ENCODE measurements around the gene STC2.

Gene STC2

DNA sequence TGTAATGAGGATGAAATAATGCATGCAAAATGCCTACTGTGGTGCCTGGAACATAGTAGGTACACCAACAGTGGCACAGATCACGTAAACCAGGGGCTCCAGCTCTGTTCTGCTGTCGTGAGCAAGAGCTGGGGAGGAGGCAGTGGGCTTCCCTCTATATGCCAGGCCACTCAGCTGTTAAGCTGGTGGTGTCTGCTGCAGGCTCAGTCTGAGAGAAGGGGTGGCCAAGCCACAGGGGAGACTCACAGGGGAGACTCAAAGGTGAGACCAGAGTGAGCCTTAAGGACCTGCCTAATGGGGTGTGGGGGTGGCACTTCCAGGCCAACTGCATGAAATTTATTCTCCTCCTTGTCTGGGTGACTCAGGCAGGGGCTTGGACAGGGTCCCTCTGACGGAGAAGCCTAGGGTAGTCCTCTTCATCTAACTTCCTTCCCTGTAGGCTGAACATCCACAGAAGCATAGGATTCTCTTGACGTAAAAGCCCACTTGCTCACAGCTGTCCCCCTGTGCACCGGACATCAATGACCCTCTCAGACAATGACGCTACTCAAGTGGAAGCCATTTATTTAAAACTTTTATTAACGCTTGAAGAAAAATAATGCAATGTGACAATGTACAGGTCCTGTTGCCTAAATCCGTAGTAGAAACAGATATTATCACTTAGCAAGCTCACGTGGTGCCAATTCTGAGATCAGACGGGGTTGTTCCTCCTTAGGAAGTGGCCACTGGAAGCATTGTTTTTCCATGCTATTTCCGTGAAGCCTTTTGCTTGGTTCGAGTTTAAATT lies 13.9 kb downstream of the STC2 start:
- TF ChIP-seq, protein P1, sequence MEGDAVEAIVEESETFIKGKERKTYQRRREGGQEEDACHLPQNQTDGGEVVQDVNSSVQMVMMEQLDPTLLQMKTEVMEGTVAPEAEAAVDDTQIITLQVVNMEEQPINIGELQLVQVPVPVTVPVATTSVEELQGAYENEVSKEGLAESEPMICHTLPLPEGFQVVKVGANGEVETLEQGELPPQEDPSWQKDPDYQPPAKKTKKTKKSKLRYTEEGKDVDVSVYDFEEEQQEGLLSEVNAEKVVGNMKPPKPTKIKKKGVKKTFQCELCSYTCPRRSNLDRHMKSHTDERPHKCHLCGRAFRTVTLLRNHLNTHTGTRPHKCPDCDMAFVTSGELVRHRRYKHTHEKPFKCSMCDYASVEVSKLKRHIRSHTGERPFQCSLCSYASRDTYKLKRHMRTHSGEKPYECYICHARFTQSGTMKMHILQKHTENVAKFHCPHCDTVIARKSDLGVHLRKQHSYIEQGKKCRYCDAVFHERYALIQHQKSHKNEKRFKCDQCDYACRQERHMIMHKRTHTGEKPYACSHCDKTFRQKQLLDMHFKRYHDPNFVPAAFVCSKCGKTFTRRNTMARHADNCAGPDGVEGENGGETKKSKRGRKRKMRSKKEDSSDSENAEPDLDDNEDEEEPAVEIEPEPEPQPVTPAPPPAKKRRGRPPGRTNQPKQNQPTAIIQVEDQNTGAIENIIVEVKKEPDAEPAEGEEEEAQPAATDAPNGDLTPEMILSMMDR (IDR thresholded peaks at IDR 0.05), result no peak
- intact Hi-C loops (cut with DNase I; ENCODE audit: low total_unique reads), result no loop called here
- Histone ChIP-seq H3K4me3 (no peak overlapping the region), H3K4me1 (peaks cover 0 to 34% (median 26%) of the 10 kb centered on the region in 4 donors), H3K27ac (no peak overlapping the region), H3K9me3 (no peaks in the 10 kb centered on the region), H3K27me3 (peaks cover 0 to under 1% of the 10 kb centered on the region in 2 donors), H3K36me3 (no peaks in the 10 kb centered on the region)
- no peak for DNase-seq

- TF ChIP-seq, protein P1 (IDR thresholded peaks at IDR 0.05), result no peak
- intact Hi-C loops (cut with DNase I; ENCODE audit: low total_unique reads), result no loop called here
- H3K27me3 ChIP-seq, result no peaks in the 10 kb centered on the region
- H3K36me3 ChIP-seq, result no peaks in the 10 kb centered on the region
- DNase-seq, result no peak
- H3K4me3 ChIP-seq, result no peak overlapping the region
- peaks cover 0 to 34% (median 26%) of the 10 kb centered on the region in 4 donors for H3K4me1 ChIP-seq
- H3K27ac ChIP-seq, result no peak overlapping the region
- no peaks in the 10 kb centered on the region for H3K9me3 ChIP-seq
These were observed 14.8 kb downstream of the STC2 start for GRCh38 chr5:173313351-173313801.

DNA sequence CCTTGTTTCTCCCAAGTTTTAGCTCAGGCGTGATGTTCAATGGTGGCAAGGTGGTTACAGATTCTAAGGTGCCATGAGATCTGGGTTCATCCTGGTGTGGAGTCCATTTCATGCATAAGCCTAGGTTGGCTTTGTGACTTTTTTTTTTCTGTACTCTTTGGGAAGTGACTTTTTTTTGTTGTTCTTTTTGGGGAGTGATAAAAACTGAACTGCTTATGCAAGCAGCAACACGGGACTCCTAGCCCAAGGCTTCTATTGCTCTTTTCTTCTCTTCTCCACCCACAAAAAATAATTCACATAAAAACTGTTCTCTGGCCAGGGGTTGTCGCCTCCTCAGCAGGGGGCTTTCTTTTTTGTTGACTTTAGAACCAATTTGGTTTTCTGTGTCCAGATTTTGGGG lies 15.4 kb downstream of the STC2 start:
- Histone ChIP-seq H3K4me3 (no peak overlapping the region), H3K36me3 (no peaks in the 10 kb centered on the region), H3K27me3 (no peaks in the 10 kb centered on the region), H3K27ac (no peak overlapping the region), H3K4me1 (peaks cover 0 to 34% (median 26%) of the 10 kb centered on the region in 4 donors), H3K9me3 (peaks cover 0 to 2% (median 0%) of the 10 kb centered on the region in 3 donors)
- TF ChIP-seq, protein P1 (IDR thresholded peaks at IDR 0.05), result no peak
- no peak for DNase-seq
- intact Hi-C loops (cut with DNase I; ENCODE audit: low total_unique reads), result no loop called here

- Histone ChIP-seq H3K9me3 (peaks cover 0 to 6% (median 0%) of the 10 kb centered on the region in 3 donors), H3K36me3 (no peaks in the 10 kb centered on the region), H3K27ac (peak overlapping the region in 1 of 2 donors; percentile 83), H3K4me1 (peaks cover 0 to 34% (median 26%) of the 10 kb centered on the region in 4 donors), H3K4me3 (no peak overlapping the region), H3K27me3 (no peaks in the 10 kb centered on the region)
- intact Hi-C loops (cut with DNase I; ENCODE audit: low total_unique reads), result no loop called here
- TF ChIP-seq, protein P1 (IDR thresholded peaks at IDR 0.05), result no peak
- DNase-seq, result no peak
These were observed 16.2 kb downstream of the STC2 start for GRCh38 chr5:173311818-173312585.

DNA sequence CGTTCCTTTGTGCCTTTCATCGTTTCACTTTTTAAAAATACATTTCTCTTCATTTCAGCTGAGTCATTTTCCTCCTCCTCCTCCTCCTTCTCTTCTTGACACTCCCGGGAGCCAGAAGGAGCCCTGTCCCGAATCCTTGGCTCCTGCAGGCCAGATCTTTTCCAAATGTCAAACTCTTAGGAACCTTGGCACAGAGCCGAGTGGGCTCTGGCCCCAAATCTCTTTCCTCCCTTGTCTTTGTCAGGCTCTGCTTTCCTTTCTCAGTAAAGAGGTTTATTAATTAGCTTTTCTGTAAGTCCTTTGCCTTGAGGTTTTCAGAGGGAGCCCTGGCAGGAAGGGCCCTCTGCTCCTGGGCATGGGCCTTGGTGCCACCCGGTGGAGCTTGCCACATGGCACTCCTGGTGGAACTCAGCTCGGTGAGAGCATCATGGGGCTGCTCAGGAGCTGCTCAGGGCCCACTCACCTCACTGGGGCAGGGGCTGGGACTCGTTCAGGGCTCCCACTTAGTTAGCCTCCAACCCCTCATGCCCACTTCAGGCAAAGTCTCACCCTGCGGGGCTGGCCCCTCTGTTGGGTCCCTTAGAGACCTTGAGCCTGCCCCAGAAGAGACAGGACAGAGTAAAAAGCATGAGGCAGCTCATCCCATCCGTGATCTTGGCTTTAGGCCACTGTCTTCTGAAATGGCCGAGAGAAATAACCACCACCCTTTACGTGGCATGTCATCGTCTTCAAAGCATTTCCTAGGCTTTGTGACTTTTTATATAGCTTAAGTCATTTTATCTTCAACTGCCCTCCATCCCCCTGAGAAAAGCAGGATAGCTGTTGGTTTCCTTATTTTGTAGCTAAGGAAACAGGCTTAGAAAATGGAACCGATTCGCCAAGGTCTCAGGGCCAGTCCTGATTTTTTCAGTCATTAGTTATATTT lies 17.1 kb downstream of the STC2 start:
- Histone ChIP-seq H3K27ac (peak overlapping the region; percentile 68 to 83), H3K27me3 (no peaks in the 10 kb centered on the region), H3K9me3 (peaks cover 0 to 6% (median 0%) of the 10 kb centered on the region in 3 donors), H3K4me1 (peaks cover 0 to 31% (median 24%) of the 10 kb centered on the region in 4 donors), H3K36me3 (no peaks in the 10 kb centered on the region), H3K4me3 (peak overlapping the region in 1 of 2 donors; percentile 9)
- DNase-seq, result no peak
- TF ChIP-seq, protein P1 (IDR thresholded peaks at IDR 0.05), result no peak
- intact Hi-C loops (cut with DNase I; ENCODE audit: low total_unique reads), result no loop called here
